ENCODE measurements around the gene PILRB.
"Not testable (repeated sequence)": the region's sequence is repeated elsewhere in the genome, so short reads cannot be mapped to it uniquely, and the experiment has no call there.

PILRB gene

DNA sequence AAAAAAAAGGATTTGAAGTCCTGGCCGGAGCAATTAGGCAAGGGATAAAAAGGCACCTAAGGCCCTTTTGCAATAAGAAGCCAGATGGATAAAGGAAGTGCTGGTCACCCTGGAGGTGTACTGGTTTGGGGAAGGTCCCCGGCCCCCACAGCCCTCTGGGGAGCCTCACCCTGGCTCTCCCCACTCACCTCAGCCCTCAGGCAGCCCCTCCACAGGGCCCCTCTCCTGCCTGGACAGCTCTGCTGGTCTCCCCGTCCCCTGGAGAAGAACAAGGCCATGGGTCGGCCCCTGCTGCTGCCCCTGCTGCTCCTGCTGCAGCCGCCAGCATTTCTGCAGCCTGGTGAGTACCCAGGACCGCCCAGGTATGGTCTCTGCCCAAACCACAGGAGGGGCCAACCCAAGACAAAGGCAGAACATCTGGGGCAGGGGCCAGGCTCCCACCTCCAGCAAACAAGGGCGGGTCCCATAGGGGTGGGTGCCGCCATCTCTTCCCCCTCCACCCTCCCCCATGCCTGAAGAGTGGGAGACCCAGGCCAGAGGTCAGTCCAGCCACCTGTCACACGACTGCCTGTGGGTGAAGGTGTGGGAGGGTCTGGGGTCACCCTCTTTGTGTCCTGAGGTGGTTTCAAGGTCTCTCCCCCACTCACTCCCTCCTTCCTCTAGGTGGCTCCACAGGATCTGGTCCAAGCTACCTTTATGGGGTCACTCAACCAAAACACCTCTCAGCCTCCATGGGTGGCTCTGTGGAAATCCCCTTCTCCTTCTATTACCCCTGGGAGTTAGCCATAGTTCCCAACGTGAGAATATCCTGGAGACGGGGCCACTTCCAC is at the start of gene PILRB:
Gene PILRB, plus strand, starts transcription at position 91 of the 830 bp plus-strand sequence. Its CDS starts 186 bp downstream, at position 277.
- DNase-seq (ENCODE audit: low spot score), result no peak

DNA sequence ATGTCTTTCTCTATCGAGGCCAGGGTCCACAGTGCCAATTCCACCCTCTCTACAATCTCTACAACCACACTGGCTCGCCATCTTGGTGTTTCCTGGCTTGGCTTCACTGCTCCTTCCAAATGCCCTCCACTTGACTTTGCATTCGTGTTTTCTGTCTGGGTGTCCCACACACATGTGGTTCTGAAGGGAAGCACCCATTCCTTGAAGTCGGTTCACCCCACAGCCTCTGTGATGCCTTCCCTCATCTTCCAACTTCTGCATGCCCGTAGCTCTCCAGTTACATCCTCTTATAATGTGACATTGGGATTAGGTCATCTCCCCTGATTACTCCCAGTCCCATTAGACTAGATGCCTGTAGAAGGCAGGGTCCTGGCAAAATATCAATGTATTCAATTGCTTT is 39.6 kb upstream of the PILRB start:
- not testable (repeated sequence) for DNase-seq (ENCODE audit: low spot score)

DNA sequence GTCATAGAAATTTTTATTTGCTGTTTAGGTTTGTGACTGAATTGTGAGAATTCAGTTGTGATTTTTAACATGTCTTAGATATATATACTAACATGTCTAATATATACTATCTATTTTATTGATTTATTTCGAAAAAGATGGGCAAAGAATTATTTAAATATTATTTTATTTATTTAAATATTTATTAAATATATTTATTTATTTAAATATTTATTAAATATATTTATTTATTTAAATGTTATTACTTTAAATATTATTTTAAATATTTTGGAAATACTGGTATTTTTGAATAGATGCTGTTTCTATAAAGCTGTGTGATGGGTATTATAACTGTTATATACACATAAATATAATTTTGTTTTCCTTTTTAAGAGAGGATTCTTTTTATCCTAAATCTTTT is 36.3 kb upstream of the PILRB start:
- DNase-seq (ENCODE audit: low spot score), result not testable (repeated sequence)

DNA sequence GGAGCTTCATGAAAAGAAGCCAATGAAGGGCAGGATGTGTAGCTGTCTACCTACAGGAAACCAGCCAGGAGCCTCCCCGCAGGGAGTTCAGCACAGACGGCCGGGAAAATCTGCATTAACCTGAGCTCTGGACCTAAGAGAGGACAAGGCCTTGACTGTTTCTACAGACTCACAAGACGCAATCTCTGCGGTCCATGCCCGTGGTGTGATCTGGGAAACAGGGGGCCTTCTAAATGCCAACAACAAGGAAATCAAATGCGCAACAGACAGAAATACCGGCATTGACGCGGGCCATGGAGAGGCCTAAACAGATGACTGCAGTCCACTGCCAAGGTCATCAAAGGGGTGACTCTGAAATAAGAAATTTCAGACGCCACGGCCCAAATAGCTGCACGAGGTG is 33.7 kb upstream of the PILRB start:
- DNase-seq (ENCODE audit: low spot score), result not testable (repeated sequence)

DNA sequence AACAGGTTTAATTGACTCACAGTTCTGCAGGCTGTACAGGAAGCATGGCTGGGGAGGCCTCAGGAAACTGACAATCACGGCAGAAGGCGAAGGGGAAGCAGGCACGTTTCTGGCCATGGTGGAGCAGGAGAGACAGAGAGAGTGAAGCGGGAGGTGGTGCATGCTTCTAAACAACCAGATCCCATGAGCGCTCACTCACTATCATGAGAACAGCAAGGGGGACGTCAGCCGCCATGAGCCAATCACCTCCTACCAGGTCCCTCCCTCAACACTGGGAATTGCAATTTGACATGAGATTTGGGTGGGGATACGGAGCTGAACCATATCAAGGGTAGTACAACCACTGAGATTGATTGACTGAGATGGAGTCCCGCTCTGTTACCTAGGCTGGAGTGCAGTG is 32.2 kb upstream of the PILRB start:
- not testable (repeated sequence) for DNase-seq (ENCODE audit: low spot score)

DNA sequence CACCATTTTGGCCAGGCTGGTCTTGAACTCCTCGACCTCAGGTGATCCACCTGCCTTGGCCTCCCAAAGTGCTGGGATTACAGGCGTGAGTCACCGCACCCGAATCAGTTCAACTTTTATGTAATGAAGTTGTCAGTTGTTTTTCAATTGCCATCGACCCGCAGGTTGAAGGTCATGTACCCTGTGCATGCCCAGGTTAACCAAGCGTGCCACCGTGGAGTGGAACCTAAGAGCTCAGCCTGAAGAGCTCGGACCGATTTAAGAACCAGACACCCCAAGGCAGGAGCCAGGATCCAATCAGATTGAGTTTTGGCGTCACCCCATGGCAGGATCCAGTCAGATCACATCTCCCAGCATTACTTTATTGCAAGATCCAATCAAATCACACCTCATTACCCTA is 31.0 kb upstream of the PILRB start:
- not testable (repeated sequence) for DNase-seq (ENCODE audit: low spot score)

DNA sequence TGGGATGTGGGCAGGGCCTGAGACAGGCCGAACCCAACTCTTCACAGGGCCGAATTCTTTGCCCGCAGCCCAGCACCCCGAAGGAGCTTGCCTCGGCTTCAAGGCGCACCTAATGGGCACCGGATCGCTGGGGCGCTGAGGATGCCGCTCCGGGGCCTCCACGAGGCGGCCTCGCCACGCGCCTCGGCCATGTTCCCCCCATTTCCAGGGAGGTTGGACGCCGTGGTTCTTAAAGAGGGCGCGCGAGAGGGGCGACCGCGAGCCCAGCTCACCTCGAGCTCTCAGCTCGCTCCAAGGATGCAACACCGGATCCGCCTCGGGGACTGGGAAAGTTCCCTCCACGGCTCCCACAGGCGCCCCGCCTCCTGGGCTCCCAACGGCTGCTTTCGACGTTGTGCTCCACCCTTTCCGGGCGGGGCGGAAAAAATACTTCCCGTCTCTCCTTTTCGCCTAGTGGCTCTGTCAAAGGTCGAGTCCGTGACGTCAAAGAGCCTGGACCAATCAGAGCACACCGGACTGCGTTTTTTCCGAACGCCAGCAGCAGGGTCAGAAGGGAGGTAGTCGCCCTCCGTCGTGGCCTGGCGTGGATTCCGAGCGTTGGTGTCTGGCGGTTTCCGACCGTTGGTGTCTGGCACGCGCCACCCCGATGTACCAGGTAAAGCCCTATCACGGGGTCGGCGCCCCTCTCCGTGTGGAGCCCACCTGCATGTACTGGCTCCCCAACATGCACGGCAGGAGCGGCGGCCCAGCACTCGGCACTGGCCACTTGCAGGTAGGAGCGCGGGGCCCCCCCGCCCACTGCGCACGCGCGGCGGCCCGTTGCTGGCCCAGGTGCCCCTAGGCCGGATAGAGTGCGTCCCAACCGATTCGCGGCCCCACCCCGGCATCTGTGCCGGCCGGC is 22.1 kb upstream of the PILRB start:
- DNase-seq (ENCODE audit: low spot score), result peak; percentile 87

DNA sequence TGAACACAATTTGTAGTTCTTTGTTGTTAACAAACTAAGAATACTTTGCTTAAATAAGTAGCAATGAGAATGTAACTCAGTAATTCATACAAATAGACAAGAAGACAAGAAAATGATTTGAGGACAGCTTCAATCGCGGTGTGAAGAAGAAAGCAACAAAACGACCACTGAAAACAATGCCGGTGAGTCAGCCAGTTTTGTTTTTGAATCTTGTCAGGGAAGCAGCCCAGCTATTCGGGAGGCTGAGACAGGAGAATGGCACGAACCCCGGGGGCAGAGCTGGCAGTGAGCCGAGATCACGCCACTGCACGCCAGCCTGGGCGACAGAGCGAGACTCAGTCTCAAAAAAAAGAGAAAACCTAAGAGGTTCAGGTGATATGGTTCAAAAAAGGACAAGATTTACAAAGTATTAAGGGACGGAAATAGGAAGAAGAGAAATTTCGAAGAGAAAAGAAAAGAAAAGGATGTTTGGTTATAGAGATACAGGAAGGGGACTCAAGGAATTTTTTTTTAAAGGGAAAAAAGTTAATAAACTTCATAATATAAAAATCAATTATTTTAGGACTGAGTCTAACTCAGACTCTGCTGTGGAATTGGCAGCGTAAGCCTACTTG is 19.7 kb upstream of the PILRB start:
- not testable (repeated sequence) for DNase-seq (ENCODE audit: low spot score)

DNA sequence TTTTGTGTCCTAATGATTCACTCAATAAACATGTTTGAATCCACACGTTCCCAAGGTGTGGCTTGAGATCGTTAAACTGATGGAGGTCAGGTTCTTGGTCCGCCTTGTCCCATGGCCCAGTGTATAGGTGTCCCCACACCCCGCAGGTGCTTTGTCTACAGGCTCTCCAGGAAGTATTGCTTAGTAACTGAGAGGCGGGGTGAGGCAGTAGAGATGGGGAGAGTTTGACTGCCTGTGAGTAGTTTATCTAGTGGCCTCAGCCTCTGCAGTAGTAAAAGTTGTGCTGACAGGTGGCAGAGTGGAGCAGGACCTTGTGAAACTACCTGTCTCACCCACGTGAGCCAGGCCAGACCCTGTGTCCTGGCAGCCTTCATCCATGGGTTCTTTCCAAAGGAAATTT is 16.6 kb upstream of the PILRB start:
- not testable (repeated sequence) for DNase-seq (ENCODE audit: low spot score)

DNA sequence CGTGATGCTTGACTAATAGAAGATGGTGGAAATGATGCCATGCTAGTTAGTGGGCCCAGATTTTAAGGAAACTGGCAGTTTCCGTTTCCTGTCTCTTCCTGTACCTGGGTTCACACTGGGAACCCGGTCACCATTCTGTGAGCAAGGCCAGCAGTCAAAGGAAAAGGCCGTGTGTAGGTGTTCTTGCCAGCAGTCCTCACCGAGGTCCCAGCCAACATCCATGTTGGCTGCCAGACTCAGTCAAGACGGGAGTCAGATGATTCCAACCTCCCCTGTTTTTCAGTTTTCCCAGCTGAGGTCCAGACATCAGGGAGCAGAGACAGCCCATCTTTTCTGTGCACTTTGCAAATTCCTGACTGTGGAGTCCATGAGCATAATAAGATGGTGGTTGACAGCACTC is 15.2 kb upstream of the PILRB start:
- DNase-seq (ENCODE audit: low spot score), result no peak

DNA sequence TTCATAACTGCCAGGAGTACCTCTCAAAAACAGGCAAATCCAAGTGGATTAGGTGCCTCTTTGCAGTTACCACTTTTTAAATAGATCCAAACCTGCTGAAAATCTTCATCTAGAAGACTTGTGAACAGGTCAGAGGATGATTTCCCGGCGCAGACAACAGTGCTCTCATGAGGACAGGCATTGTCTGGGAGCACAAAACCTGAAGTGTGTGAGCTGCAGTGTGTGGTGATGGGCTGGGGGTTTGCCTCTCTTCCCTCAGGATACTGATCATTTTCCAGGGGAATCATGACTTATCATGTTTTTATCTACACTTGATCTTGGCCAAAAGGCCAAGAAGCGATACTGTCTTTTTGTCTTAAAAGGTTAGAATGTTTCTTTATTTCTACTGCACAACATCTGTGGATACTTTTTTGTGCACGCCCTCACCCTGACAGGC is 13.8 kb upstream of the PILRB start:
- not testable (repeated sequence) for DNase-seq (ENCODE audit: low spot score)

DNA sequence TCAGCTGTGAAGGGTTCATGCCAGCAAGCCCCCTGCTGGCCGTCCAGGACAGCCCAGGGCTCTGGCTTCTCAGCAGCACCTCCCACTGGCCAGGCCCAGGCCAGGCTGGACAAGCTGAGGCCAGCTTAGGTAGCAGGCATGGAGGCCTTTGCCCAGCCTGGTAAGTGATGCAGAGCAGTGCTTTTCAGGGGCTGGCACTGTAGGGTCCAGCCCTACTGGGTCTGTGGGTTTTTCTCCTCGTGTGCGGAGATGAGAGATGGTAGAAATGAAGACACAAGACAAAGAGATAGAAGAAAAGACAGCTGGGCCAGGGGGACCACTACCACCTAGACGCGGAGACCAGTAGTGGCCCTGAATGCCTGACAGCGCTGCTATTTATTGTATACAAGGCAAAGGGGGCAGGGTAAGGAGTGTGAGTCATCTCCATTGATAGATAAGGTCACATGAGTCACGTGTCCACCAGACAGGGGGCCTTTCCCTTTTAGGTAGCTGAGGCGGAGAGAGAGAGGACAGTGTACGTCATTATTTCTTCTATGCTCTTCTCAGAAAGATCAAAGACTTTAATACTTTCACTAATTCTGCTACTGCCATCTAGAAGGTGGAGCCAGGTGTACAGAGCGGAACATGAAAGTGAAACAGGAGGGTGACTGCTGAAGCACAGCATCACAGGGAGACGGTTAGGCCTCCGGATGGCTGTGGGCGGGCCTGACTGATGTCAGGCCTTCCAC is 13.2 kb upstream of the PILRB start:
- not testable (repeated sequence) for DNase-seq (ENCODE audit: low spot score)

DNA sequence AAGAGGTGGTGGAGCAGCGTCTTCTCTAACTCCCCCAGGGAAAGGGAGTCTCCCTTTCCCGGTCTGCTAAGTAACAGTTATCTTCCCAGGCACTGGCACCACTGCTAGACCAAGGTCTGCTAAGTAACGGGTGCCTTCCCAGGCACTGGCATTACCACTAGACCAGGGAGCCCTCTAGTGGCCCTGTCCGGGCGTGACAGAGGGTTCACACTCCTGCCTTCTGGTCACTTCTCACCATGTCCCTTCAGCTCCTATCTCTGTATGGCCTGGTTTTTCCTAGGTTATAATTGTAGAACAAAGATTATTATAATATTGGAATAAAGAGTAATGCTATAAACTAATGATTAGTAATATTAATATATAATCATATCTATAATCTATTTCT is 12.6 kb upstream of the PILRB start:
- DNase-seq (ENCODE audit: low spot score), result not testable (repeated sequence)

DNA sequence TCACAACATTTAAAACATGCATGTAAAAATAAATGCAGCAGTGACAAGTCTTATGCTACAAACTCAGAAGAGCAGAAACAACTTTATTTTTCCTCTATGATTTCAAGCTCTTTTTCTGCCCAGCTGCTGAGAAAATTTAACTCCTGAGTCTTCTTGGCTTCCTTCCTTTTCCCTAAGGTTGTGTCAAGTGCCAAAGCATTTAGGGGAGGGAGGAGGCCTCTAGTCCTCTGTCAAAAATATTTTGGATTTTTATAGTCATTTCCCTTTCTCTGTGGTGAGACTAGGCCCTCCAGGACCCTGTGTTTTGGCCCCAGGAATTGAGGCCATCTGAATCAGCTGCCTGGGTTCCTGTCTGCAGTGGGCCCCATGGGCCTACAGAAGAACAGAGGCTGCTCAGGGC is 11.0 kb upstream of the PILRB start:
- DNase-seq (ENCODE audit: low spot score), result no peak

DNA sequence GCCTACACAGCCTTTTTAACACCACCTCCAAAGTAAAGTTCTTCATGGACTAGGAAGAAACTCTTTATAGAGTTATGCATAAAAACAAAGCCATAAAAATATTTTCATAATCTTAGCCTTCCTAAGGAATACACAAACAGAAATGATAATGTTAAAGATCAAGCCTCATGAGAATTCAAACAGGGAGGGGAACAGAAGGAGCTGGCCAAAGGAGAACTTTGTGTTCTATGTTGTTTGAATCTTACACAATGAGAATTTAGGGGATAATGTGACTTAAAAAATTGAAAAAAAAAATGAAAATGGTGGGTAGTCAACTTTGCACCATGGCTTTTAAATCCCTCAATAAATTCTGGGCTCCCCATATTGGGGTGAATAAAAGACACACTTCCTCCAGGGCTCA is 9.1 kb upstream of the PILRB start:
- DNase-seq (ENCODE audit: low spot score), result no peak

DNA sequence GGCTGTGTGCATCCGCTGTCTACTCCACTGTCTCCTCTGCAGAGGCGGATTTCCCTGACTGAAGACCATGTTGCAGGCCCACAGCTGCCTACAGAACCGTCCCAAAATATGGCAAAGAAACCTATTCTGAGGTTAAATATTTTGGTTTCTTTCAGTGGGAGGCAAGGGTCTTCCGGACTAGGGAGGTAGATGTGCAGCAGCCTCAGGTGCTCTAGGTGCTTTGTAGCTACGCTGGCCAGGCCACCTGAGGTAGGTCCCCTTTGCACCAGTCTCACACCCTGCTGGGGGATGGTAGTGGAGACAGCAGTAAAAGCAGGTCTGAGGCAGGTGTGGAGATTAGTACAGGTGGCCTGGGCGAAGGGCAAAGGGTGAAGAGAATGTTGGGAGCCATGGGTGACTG is 8.2 kb upstream of the PILRB start:
- no peak for DNase-seq (ENCODE audit: low spot score)

DNA sequence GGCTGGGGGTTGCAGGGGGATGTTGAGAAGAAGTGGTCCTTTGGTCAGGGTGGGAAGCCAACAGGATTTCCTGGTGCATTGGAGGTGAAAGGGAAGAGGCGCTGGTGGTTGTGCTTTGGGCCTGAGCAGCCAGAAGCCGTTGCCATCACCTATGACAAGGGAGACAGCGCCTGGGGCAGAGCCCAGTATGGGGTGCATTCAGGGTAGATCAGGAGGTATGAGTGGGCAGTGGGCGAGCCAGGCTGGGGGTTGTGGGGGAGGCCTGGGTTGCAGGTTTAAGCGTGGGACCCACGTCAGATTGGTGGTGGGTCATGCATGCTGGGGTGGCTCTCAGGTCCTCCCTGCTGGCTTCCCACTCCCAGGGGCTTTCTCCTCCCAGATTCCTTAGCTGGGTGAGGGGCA is 6.3 kb upstream of the PILRB start:
- no peak for DNase-seq (ENCODE audit: low spot score)

DNA sequence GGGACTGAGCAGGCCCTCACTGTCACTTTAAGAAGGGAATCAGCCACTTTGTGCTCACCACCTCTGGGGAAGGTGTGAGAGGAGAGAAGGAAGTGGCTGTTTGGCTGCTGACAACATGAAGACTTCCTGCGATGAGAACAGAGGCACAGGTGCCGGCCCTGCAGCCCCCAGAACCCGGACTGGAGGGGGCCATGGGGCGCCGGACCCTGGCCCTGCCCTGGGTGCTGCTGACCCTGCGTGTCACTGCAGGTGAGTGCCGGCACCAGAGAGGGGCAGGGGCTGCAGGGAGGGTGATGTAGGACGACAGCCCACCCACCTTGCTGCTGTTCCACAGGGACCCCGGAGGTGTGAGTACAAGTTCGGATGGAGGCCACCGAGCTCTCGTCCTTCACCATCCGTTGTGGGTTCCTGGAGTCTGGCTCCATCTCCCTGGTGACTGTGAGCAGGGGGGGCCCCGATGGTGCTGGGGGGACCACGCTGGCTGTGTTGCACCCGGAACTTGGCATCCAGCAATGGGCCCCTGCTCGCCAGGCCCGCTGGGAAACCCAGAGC is 5.6 kb upstream of the PILRB start:
- not testable (repeated sequence) for DNase-seq (ENCODE audit: low spot score)

DNA sequence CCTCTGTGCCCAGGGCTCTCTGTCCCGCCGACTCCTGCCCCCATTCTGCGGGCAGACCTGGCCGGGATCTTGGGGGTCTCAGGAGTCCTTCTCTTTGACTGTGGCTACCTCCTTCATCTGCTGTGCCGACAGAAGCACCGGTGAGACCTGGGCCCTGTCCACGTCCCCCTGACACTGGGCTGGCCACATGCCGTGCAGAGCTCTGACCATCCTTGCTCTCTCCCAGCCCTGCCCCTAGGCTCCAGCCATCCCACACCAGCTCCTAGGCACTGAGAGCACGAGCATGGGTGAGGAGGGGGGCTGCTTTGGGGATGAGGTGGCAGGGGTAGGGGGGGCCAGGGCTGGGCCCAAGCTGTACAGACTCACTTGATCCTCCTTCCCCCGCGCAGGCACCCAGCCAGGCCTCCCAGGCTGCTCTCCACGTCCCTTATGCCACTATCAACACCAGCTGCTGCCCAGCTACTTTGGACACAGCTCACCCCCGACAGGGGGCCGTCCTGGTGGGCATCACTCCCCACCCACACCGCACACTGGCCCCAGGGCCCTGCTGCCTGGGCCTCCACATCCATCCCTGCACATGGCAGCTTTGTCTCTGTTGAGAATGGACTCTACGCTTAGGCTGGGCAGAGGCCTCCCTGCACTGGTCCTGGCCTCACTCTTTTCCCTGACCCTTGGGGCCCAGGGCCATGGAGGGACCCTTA is 4.8 kb upstream of the PILRB start:
- DNase-seq (ENCODE audit: low spot score), result no peak

DNA sequence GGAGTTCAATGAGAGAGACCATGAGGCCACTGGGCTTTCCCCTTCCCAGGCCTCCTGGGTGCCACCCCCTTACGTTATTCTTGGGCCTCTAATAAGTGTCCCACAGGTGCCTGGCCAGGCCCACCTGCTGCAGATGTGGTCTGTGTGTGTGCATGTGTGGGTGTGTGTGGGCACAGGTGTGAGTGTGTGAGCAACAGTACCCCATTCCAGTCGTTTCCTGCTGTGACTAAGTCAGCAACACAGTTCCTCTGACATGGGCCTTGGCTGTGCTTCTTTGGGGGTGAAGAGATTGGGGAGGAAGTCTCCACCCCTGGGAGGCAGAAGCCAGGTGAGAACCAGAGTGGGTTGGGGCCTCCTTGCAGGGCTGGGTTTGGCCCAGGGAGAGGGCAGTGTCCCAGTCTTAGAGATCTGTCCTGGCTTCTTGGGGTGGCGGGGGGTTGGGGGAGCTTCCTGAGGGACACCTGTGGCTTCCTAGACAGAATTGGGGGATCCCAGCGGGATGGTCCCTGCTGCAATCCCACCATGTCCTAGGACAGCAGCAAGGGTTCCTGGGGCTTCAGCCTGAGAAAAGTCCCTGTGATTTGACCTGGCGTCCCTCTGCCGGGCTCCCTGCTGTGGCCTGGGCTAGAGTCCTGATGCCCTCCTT is 4.1 kb upstream of the PILRB start:
- no peak for DNase-seq (ENCODE audit: low spot score)

Data from D341Med (cell line).